GM23338 (cell line): ENCODE results near the gene SLC4A7. TPM values are rescaled to one million over a fixed set of nuclear protein-coding genes. Genes with fewer than 3 reads are reported as not detected.

ENCODE experiments used
- ATAC-seq: fragments of 200-7000 bp; cut with Tn5 transposase; 3 replicates; pipeline ENCODE4 v1.9.1; 2020
- DNase-seq: peaks from one replicate; pipeline ENCODE4 v3.0.0-alpha.2; 2015; ENCODE audit warnings: low spot score
- H2AFZ ChIP-seq: fragments of 200-600 bp; sonication (generic); 2 replicates; pipeline ENCODE4 v1.8.0; 2016; ENCODE audit warnings: antibody characterized with exemption, mild to moderate bottlenecking, moderate library complexity
- H3F3A ChIP-seq: fragments of 200-600 bp; sonication (generic); replicated peaks from 2 replicates; pipeline ENCODE4 v1.8.0; 2017; ENCODE audit warnings: antibody characterized with exemption, mixed run types, low read depth
- H3K27ac ChIP-seq: fragments of 200-600 bp; sonication (generic); 2 replicates; pipeline ENCODE4 v1.6.1; 2016; ENCODE audit warnings: low read depth
- H3K27me3 ChIP-seq: fragments of 200-600 bp; sonication (generic); 2 replicates; pipeline ENCODE4 v1.8.0; 2016; ENCODE audit warnings: mild to moderate bottlenecking, mixed run types, moderate library complexity; ENCODE audit not compliant: insufficient read depth
- H3K36me3 ChIP-seq: fragments of 200-600 bp; sonication (generic); 2 replicates; pipeline ENCODE4 v1.8.0; 2016; ENCODE audit warnings: mild to moderate bottlenecking; ENCODE audit not compliant: insufficient read depth
- H3K4me1 ChIP-seq: fragments of 200-600 bp; sonication (generic); 2 replicates; pipeline ENCODE4 v1.8.0; 2016; ENCODE audit warnings: mild to moderate bottlenecking, moderate library complexity; ENCODE audit not compliant: insufficient read depth
- H3K4me2 ChIP-seq: fragments of 200-600 bp; sonication (generic); 2 replicates; pipeline ENCODE4 v1.7.1; 2017; ENCODE audit warnings: mixed run types
- H3K4me3 ChIP-seq: fragments of 200-600 bp; sonication (generic); 2 replicates; pipeline ENCODE4 v1.6.1; 2016; ENCODE audit warnings: mixed run types
- H3K79me2 ChIP-seq: fragments of 200-600 bp; sonication (generic); replicated peaks from 2 replicates; pipeline ENCODE4 v1.8.0; 2017; ENCODE audit warnings: mild to moderate bottlenecking; ENCODE audit not compliant: insufficient read depth
- H3K9me2 ChIP-seq: fragments of 200-600 bp; sonication (generic); 2 replicates; pipeline ENCODE4 v1.8.0; 2017; ENCODE audit not compliant: insufficient read depth
- H4K20me1 ChIP-seq: fragments of 200-600 bp; sonication (generic); replicated peaks from 2 replicates; pipeline ENCODE4 v1.8.0; 2017; ENCODE audit warnings: mild to moderate bottlenecking; ENCODE audit not compliant: insufficient read depth
- H3K27ac Mint-ChIP-seq: 2 replicates; pipeline ENCODE4 v1.8.0; 2020; ENCODE audit warnings: inconsistent platforms, mild to moderate bottlenecking, moderate library complexity, mixed read lengths
- H3K27me3 Mint-ChIP-seq: 3 replicates; pipeline ENCODE4 v1.8.0; 2022; ENCODE audit warnings: low read depth, mild to moderate bottlenecking, moderate library complexity, mixed read lengths, inconsistent platforms; ENCODE audit not compliant: insufficient read depth, poor library complexity
- H3K36me3 Mint-ChIP-seq: 3 replicates; pipeline ENCODE4 v1.8.0; 2021; ENCODE audit warnings: low read depth, mild to moderate bottlenecking, inconsistent platforms, moderate library complexity, mixed read lengths
- H3K4me1 Mint-ChIP-seq: 3 replicates; pipeline ENCODE4 v1.8.0; 2020; ENCODE audit warnings: mild to moderate bottlenecking, inconsistent platforms, mixed read lengths
- H3K4me3 Mint-ChIP-seq: 3 replicates; pipeline ENCODE4 v1.8.0; 2021; ENCODE audit warnings: moderate library complexity, mild to moderate bottlenecking, inconsistent platforms, mixed read lengths
- H3K9me3 Mint-ChIP-seq: 3 replicates; pipeline ENCODE4 v1.8.0; 2020; ENCODE audit warnings: moderate library complexity, mild to moderate bottlenecking, inconsistent platforms, mixed read lengths
- EZH2 ChIP-seq: fragments of 200-600 bp; sonication (generic); IDR thresholded peaks from one replicate; pipeline ENCODE4 v1.8.0; 2017; ENCODE audit warnings: antibody characterized with exemption, mild to moderate bottlenecking, low read depth; ENCODE audit not compliant: unreplicated experiment
- EZH2phosphoT487 ChIP-seq: fragments of 200-600 bp; sonication (generic); IDR thresholded peaks from one replicate; pipeline ENCODE4 v1.8.1; 2018; ENCODE audit warnings: antibody characterized with exemption; ENCODE audit not compliant: unreplicated experiment
- NANOG ChIP-seq: IDR thresholded peaks from 2 replicates; pipeline ENCODE4 v1.6.1; 2016; ENCODE audit warnings: antibody characterized with exemption, borderline replicate concordance
- POLR2AphosphoS5 ChIP-seq: IDR thresholded peaks from 2 replicates; pipeline ENCODE4 v1.6.1; 2016; ENCODE audit warnings: antibody characterized with exemption, low read depth
- STAT1 ChIP-seq: IDR thresholded peaks from one replicate; pipeline ENCODE4 v1.6.1; 2016; ENCODE audit warnings: antibody characterized with exemption; ENCODE audit not compliant: unreplicated experiment
- ZNF114 ChIP-seq: fragments of 250-450 bp; sonication (Bioruptor Pico); IDR thresholded peaks from 2 replicates; pipeline ENCODE4 v1.5.0; 2020; ENCODE audit warnings: mild to moderate bottlenecking, moderate library complexity
- polyA plus RNA-seq: library from polyadenylated mRNA; unstranded; fragments of >200 nt; fragmentation: Nextera tagmentation; extraction: Ambion mirVana; gene quantifications from 2 replicates; pipeline ENCODE4 v1.2.1, GENCODE V29; 2016
- total RNA-seq: library from RNA; depleted of rRNA; stranded (reverse); fragments of >200 nt; shearing (Covaris generic); gene quantifications from 2 replicates; pipeline ENCODE4 v1.2.3, GENCODE V29; 2014
- TF ChIP-seq, protein P1 (sequence below): fragments of 250-450 bp; sonication (Bioruptor Pico); IDR thresholded peaks from 2 replicates; pipeline ENCODE4 v1.5.0; 2020; ENCODE audit warnings: mild to moderate bottlenecking, moderate library complexity
- TF ChIP-seq, protein P2 (sequence below): IDR thresholded peaks from 2 replicates; pipeline ENCODE4 v1.6.1; 2016; ENCODE audit warnings: antibody characterized with exemption
- TF ChIP-seq, protein P3 (sequence below), 2 experiments: fragments of 200-600 bp in 1 of 2; sonication (generic) in 1 of 2; conservative IDR thresholded peaks; 2 replicates each; pipeline versions ENCODE4 v1.5.1 to v1.6.1; 2016 to 2017; ENCODE audit warnings: antibody characterized with exemption in 2 of 2, low read depth in 2 of 2, mild to moderate bottlenecking in 2 of 2, moderate library complexity in 1 of 2

SLC4A7 gene
- total and polyA plus RNA-seq, 2 experiments from 2014 or later = 44.4 to 101 TPM

DNA sequence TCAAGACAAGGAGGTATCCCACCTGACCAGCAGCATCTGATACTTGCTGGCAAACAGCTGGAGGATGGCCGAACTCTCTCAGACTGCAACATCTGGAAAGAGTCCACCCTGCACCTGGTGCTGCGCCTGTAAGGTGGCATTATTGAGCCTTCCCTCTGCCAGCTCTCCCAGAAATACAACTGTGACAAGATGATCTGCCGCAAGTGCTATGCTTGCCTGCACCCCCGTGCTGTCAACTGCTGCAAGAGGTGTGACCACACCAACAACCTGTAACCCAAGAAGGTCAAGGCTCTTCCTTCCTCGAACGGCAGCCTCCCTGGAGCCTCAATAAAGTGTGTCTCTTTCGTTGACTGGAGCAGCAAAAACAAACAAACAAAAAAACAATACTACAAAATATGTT is 2.2 kb upstream of the SLC4A7 start (continued):
- TF ChIP-seq, protein P1, sequence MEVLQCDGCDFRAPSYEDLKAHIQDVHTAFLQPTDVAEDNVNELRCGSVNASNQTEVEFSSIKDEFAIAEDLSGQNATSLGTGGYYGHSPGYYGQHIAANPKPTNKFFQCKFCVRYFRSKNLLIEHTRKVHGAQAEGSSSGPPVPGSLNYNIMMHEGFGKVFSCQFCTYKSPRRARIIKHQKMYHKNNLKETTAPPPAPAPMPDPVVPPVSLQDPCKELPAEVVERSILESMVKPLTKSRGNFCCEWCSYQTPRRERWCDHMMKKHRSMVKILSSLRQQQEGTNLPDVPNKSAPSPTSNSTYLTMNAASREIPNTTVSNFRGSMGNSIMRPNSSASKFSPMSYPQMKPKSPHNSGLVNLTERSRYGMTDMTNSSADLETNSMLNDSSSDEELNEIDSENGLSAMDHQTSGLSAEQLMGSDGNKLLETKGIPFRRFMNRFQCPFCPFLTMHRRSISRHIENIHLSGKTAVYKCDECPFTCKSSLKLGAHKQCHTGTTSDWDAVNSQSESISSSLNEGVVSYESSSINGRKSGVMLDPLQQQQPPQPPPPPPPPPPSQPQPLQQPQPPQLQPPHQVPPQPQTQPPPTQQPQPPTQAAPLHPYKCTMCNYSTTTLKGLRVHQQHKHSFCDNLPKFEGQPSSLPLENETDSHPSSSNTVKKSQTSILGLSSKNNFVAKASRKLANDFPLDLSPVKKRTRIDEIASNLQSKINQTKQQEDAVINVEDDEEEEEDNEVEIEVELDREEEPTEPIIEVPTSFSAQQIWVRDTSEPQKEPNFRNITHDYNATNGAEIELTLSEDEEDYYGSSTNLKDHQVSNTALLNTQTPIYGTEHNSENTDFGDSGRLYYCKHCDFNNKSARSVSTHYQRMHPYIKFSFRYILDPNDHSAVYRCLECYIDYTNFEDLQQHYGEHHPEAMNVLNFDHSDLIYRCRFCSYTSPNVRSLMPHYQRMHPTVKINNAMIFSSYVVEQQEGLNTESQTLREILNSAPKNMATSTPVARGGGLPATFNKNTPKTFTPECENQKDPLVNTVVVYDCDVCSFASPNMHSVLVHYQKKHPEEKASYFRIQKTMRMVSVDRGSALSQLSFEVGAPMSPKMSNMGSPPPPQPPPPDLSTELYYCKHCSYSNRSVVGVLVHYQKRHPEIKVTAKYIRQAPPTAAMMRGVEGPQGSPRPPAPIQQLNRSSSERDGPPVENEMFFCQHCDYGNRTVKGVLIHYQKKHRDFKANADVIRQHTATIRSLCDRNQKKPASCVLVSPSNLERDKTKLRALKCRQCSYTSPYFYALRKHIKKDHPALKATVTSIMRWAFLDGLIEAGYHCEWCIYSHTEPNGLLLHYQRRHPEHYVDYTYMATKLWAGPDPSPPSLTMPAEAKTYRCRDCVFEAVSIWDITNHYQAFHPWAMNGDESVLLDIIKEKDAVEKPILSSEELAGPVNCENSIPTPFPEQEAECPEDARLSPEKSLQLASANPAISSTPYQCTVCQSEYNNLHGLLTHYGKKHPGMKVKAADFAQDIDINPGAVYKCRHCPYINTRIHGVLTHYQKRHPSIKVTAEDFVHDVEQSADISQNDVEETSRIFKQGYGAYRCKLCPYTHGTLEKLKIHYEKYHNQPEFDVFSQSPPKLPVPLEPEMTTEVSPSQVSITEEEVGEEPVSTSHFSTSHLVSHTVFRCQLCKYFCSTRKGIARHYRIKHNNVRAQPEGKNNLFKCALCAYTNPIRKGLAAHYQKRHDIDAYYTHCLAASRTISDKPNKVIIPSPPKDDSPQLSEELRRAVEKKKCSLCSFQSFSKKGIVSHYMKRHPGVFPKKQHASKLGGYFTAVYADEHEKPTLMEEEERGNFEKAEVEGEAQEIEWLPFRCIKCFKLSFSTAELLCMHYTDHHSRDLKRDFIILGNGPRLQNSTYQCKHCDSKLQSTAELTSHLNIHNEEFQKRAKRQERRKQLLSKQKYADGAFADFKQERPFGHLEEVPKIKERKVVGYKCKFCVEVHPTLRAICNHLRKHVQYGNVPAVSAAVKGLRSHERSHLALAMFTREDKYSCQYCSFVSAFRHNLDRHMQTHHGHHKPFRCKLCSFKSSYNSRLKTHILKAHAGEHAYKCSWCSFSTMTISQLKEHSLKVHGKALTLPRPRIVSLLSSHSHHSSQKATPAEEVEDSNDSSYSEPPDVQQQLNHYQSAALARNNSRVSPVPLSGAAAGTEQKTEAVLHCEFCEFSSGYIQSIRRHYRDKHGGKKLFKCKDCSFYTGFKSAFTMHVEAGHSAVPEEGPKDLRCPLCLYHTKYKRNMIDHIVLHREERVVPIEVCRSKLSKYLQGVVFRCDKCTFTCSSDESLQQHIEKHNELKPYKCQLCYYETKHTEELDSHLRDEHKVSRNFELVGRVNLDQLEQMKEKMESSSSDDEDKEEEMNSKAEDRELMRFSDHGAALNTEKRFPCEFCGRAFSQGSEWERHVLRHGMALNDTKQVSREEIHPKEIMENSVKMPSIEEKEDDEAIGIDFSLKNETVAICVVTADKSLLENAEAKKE = no peak
- no peak for TF ChIP-seq NANOG
- TF ChIP-seq, protein P2, sequence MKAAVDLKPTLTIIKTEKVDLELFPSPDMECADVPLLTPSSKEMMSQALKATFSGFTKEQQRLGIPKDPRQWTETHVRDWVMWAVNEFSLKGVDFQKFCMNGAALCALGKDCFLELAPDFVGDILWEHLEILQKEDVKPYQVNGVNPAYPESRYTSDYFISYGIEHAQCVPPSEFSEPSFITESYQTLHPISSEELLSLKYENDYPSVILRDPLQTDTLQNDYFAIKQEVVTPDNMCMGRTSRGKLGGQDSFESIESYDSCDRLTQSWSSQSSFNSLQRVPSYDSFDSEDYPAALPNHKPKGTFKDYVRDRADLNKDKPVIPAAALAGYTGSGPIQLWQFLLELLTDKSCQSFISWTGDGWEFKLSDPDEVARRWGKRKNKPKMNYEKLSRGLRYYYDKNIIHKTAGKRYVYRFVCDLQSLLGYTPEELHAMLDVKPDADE = no peak

DNA sequence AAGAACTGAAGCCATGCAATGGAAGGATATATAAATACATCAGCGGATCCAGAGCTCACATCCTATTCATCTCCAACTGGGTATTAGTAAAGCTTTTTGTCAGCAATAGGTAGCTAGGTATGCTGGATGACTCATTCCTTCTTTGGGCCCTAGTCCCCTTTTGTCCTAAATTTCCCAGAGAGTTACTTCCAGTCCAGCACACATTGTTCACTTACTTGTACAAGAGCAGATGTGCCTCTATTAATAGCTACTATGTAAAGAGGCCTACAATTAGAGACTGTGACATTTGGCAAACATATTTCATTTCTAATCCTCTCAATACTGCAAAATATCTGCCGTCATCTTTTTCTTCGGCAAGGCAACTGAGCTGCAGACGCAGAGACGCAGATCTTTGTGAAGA is 1.7 kb upstream of the SLC4A7 start:
- no peak overlapping the region for H3K4me3 ChIP-seq
- H2AFZ ChIP-seq = no peak overlapping the region
- no peak overlapping the region for H3K27ac Mint-ChIP-seq
- H3F3A ChIP-seq = no peaks in the 10 kb centered on the region
- H3K4me1 ChIP-seq = peaks cover 4% of the 10 kb centered on the region
- DNase-seq (no peak), ATAC-seq (no peak)
- no peaks in the 10 kb centered on the region for H3K9me2 ChIP-seq
- H3K27ac ChIP-seq = no peak overlapping the region
- H3K36me3 ChIP-seq = 0 out of 2 replicates have a peak, but pooled peaks cover 2% of the 10 kb centered on the region
- peaks cover 4% of the 10 kb centered on the region; the same call in 1 of the 2 replicates for H3K27me3 ChIP-seq
- no peak overlapping the region for H3K4me3 Mint-ChIP-seq
- no peaks in the 10 kb centered on the region for H3K9me3 Mint-ChIP-seq
- no peak overlapping the region for H3K4me2 ChIP-seq
- H3K36me3 Mint-ChIP-seq = peaks cover 10% of the 10 kb centered on the region
- H3K27me3 Mint-ChIP-seq = peaks cover 4% of the 10 kb centered on the region
- H3K79me2 ChIP-seq = peaks cover 27% of the 10 kb centered on the region
- H4K20me1 ChIP-seq = peaks cover 22% of the 10 kb centered on the region
- H3K4me1 Mint-ChIP-seq = peaks cover 14% of the 10 kb centered on the region
- TF ChIP-seq NANOG (no peak), POLR2AphosphoS5 (no peak), ZNF114 (CRISPR knock-in tag) (no peak), STAT1 (no peak), EZH2phosphoT487 (no peak), EZH2 (no peak)
- TF ChIP-seq, protein P3, sequence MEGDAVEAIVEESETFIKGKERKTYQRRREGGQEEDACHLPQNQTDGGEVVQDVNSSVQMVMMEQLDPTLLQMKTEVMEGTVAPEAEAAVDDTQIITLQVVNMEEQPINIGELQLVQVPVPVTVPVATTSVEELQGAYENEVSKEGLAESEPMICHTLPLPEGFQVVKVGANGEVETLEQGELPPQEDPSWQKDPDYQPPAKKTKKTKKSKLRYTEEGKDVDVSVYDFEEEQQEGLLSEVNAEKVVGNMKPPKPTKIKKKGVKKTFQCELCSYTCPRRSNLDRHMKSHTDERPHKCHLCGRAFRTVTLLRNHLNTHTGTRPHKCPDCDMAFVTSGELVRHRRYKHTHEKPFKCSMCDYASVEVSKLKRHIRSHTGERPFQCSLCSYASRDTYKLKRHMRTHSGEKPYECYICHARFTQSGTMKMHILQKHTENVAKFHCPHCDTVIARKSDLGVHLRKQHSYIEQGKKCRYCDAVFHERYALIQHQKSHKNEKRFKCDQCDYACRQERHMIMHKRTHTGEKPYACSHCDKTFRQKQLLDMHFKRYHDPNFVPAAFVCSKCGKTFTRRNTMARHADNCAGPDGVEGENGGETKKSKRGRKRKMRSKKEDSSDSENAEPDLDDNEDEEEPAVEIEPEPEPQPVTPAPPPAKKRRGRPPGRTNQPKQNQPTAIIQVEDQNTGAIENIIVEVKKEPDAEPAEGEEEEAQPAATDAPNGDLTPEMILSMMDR (conservative IDR thresholded peaks at IDR 0.05; ENCODE audit: low read depth in 2 of 2) = no peak
- TF ChIP-seq, protein P2 = no peak
